ENCODE results near the gene DLGAP1. TPM values are rescaled to one million over a fixed set of nuclear protein-coding genes. Genes with fewer than 3 reads are reported as not detected.
"Not testable (repeated sequence)": the region's sequence is repeated elsewhere in the genome, so short reads cannot be mapped to it uniquely, and the experiment has no call there.

Gene DLGAP1
- total RNA-seq, 1 donor from 2014 or later, result 5.3 TPM

GRCh38 chr18:3492721-3493120, 962.4 kb downstream of the DLGAP1 start:
- no peak for DNase-seq

- no peak for DNase-seq
Measured at GRCh38 chr18:3491981-3492555, 963.0 kb downstream of the DLGAP1 start.

DNA sequence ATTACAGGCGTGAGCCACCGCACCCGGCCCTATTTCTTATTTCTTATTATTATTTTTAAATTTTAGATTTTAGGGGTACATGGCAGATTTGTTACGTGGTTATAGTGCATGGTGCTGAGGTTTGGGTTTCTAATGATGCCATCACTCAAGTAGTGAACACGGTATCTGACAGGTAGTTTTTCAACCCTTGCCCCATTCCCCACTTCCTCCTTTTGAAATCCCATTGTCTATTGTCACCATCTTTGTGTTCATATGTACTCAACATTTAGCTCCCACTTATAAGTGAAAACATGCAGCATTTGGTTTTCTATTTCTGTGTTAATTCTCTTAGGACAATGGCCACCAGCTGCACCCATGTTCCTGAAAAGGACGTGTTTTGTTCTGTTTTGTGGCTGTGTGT, 965.6 kb downstream of the DLGAP1 start:
- no peak for DNase-seq

- no peak for DNase-seq
Measured at GRCh38 chr18:3486512-3486911, 968.6 kb downstream of the DLGAP1 start.

- no peak for DNase-seq
Measured at GRCh38 chr18:3485153-3486149, 969.7 kb downstream of the DLGAP1 start.

GRCh38 chr18:3482258-3482657, 972.8 kb downstream of the DLGAP1 start:
- DNase-seq, result no peak

DNA sequence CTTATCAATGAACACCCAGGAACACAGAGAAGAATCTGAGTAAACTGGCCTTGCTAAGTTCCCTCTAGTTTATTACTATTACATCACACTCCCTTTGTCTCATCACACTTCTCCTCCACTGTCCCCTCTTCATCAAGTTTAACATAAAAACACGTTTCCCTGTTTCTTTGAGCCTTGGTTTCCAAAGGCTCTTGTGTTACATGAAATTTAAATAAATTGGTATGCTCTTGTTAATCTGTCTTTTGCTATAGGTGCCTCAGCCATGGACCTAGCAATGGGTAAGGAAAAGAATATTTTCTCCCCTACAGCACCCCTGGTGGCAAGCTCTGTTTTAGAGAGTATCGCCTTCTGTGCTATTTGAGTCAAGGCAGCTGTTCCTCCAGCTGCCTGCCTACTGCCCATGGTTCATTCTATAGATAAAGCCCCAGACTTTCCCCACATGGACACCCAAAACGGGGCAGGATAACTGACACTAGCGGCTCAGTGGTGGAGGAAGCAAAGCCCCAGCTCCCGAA, 973.4 kb downstream of the DLGAP1 start:
- peak; percentile 16 for DNase-seq

GRCh38 chr18:3480827-3481573, 974.1 kb downstream of the DLGAP1 start:
- DNase-seq, result no peak

DNA sequence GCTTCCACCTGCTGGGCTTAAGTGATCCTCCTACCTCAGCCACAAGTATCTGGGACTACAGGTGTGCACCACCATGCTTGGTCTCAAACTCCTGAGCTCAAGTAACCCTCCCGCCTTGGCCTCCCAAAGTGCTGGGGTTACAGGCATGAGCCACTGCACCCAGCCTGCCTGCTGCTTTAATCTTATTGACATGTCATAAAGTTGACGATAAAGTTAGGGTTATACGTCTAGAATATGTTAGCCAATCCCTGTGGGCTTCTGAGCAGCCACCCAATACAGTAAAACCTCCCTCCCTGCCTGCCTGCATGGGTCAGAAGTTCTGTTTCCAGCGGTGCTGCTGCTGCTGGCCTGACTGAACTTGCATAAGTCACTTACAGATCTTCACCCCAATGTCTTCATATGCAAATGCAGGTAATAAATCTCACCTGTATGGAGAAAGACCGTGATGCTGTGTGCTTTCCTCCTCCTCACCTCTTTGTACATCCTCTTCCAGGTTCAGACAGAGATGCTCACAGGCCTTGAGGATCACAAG, 975.1 kb downstream of the DLGAP1 start:
- DNase-seq, result no peak

DNA sequence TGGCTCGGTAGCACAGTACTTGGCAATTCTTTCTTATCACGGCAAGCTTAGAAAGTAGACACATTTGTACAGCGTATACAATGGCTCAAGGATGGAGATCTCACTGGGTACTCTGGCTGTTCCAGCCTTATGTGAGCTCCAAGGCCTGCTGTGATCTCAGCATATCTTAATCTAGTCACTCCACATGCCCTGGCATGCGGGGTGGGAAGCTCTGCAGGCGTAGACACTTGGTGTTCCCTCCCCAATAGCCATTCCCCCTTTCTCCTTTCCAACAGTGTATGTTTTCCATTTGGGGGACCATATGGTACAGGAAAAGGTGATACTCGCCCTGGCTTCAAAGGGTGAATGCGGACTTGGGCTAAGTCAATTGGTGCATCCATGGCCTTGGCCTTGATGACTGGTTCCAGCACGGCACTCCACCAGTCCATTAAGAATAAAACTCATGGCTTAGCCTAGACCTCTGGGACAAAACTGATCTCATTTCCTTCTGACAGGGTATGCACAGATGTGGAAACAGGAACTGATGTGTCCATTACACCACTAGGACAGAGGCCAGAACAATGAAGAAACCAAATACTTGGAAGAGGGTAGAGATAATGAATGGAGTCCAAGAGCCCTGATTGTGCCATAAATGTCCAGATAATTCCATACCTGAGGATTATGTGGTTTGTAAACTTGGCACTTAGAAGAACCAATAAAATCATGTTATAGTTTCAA, 976.7 kb downstream of the DLGAP1 start:
- DNase-seq, result no peak

GRCh38 chr18:3472681-3473544, 982.2 kb downstream of the DLGAP1 start:
- no peak for DNase-seq

- not testable (repeated sequence) for DNase-seq
Measured at GRCh38 chr18:3472121-3472520, 983.0 kb downstream of the DLGAP1 start.

DNA sequence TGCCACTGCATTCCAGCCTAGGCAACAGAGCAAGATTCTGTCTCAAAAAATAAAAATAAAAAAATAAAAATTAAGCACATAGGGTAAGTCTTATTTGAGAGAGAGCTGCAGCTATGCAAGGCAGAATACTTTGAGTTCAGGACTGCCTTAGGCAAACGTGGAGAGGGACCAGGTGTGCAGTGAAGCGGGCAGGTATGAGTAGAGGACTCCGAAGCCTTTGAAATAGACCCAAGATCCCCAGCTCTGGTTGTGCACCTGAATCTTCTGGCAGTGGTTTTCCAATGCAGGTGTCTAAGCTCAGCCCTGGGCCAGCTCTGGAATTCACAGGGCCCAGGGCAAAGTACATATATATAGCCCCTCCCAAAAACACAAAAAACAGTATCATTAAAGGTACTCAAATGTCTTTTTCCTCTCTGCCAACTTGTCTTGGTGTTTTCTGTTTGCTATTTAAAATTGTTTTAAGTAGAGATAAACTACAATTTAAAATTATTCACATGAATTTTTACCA, 983.9 kb downstream of the DLGAP1 start:
- DNase-seq, result no peak

- no peak for DNase-seq
Measured at GRCh38 chr18:3468833-3469232, 986.3 kb downstream of the DLGAP1 start.

DNA sequence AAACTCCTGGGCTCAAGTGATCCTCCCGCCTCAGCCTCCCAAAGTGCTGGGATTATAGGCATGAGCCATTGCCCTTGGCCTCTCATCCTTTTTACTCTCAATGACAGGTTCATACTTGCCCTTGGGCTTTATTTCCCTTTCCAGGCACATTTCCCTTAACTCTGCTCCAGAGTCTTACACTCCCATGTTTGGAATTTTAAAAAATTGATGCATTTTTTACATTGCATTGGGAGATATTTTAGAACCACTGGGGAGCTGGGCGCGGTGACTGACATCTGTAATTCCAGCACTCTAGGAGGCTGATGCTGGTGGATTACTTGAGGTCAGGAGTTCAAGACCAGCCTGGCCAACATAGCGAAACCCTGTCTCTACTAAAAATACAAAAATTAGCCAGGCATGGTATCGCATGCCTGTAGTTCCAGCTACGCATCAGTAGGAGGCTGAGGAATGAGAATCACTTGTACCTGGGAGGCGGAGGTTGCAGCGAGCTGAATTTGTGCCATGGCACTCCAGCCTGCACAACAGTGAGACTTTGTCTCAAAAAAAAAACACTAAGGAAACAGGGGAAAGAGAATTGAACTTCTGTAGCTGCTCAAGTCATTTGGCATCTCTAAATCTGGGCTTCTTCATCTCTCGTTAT, 986.9 kb downstream of the DLGAP1 start:
- no peak for DNase-seq

- no peak for DNase-seq
Measured at GRCh38 chr18:3466872-3467271, 988.2 kb downstream of the DLGAP1 start.

GRCh38 chr18:3466045-3466444, 989.1 kb downstream of the DLGAP1 start:
- DNase-seq, result no peak

DNA sequence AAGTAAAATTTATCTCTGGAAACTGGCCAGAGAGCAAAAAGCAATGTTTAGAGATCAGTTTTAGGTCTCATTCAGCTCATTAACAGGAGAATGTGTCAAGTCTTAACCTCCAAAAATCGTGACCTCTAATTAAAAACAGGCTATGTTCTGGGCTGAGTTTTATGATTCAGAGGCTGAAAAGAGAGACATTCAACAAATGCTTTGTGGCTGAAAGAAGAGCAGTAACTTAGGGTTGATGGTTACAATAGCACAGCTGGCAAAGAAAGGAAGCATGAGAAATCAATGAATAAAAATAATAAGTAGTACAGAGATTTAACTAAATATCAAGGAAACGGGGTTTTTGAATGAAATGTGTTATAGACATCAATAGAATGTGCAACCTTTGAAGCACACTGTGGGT, 992.1 kb downstream of the DLGAP1 start:
- peak; percentile 77 for DNase-seq

DNA sequence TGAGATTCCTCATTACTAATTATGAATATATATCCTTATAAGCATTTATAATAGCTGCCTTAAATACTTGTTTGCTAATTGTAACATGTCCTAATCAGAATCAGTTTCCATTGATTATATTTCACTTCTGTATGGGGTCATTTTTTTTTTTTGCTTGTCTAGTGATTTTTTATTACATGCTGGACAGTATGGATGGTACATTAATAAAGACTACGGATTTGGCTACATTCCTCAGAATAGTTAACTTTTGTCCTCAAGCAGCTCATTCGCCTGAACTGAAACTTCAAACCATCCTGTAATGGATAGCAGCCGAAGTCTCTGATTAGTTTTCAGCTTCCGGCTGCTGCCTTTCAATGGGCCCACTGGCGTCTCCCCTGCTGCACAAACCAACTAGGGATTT, 993.4 kb downstream of the DLGAP1 start:
- no peak for DNase-seq

DNA sequence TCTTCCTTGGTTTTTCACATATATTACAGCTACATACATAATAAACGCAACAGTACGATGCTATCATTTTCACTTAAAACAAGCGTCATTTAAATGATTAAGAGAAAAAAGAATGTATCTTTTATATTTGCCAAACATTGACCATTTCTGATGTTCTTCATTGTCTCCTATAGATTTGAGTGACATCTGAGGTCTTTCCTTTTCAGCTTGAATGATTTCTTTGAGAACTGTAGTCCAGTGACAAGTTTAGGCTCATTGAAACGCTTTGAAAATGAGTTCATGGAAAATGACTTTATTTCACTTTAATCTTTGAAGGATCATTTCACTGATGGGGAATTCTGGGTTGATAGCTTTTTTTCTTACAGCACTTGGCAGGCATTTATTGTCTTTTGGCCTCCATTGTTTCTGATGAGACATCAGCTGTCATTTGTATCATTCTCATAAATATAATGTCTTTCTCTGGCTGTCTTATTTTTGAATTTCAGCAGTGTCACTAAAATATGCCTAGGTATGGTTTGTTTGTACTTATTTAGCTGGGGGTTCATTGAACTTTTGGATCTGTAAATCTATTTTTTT, 994.2 kb downstream of the DLGAP1 start:
- DNase-seq, result no peak

Measured in skin of body (tissue), 2 donors.